HPDE6-E6E7 (cell line): ENCODE results near the gene PRAMEF12.
"Not testable (repeated sequence)": the region's sequence is repeated elsewhere in the genome, so short reads cannot be mapped to it uniquely, and the experiment has no call there.

Experiments
- DNase-seq: peaks from one replicate; pipeline ENCODE4 v3.0.0; 2011; ENCODE audit warnings: missing footprints; ENCODE audit errors: extremely low spot score

Gene PRAMEF12

DNA sequence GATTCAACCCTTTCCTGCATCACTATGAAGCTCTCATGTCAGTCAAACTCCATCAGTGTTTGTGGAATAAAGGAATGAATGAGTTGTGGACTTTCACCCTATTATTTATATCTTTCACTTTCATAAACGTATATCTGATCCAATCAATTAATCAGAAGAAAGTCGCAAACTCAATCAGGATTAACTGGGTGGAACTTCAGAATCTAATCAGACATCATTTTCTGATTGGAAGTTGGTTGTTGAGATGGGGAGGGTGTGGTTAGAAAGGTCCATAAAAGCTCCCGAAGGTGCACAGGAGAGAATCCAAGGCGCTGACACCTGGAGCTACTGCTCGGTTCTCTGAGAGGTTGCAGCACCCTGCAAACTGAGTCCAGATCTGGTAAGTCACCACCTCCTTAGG is at the start of gene PRAMEF12:
Gene PRAMEF12 (plus strand): TSS at position 301 of the 400 bp plus-strand sequence. CDS start 1,130 bp downstream, outside the sequence.
- no peak for DNase-seq

DNA sequence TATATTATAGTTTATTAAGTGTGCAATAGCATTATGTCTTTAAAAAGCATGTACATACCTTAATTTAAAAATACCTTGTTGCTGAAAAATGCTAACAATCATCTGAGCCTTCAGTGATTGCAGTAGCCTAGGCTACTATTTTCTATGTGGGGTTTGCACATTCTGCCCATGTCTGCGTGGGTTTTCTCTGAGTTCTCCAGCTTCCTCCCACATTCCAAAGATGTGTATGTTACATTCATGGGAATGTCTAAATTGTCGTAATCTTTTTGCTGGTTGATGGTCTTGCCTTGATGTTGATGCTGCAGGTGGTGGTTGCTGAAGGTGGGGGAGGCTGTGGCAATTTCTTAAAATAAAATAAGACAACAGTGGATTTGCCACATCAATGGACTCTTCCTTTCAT is 45.1 kb upstream of the PRAMEF12 start:
- no peak for DNase-seq

DNA sequence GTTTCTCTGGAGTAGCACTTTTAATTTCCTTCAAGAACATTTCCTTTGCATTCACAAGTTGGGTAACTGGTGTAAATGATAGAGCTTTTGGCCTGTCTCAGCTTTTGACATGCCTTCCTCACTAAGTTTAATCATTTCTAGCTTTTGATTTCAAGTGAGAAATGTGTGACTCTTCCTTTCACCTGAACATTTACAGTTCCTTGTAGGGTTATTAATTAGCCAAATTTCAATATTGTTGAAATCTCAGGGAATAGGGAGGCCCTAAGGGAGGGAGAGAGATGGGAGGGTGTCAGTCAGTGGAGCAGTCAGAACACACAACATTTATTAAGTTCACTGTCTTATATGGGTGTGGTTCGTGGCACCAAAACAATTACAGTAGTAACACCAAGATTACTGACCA is 43.4 kb upstream of the PRAMEF12 start:
- DNase-seq, result no peak

DNA sequence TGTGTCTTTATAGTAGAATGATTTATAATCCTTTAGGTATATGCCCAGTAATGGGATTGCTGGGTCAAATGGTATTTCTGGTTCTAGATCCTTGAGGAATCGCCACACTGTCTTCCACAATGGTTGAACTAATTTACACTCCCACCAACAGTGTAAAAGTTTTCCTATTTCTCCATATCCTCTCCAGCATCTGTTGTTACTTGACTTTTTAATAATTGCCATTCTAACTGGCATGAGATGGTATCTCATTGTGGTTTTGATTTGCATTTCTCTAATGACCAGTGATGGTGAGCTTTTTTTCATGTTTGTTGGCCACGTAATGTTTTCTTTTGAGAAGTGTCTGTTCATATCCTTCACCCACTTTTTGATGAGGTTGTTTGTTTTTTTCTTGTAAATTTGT is 42.5 kb upstream of the PRAMEF12 start:
- DNase-seq, result not testable (repeated sequence)

DNA sequence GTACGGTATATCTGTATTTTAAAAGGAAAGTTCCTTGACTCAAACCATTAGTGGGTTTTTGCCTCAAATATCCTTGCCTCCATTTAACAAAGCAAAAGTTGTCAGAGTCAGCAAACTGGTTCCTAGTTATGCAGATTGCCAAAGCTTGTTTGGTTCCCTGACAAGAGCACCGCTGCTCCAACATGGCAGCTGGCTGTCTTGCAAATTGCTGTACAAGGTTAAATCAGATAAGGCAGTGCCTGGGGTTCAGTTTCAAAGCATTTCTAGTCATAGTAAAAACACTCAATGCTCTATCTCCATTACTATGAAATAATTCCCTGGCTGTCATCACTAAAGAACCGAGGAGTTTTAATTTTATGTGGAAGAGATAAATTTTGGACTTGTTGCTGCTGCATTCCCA is 38.9 kb upstream of the PRAMEF12 start:
- no peak for DNase-seq

DNA sequence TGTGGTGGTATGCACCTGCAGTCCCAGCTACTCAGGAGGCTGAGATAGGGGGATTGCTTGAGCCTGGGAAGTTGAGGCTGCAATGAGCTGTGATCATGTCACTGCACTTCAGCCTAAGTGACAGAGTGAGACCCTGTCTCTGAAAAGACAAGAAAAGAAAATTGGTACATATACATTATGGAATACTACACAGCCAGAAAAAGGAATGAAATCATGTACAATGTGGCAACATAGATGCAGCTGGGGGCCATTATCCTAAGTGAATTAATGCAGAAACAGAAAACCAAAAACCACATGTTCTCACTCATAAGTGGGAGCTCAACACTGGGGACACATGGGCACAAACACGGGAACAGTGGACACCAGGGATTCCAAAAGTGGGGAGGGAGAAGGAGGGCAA is 34.6 kb upstream of the PRAMEF12 start:
- no peak for DNase-seq

DNA sequence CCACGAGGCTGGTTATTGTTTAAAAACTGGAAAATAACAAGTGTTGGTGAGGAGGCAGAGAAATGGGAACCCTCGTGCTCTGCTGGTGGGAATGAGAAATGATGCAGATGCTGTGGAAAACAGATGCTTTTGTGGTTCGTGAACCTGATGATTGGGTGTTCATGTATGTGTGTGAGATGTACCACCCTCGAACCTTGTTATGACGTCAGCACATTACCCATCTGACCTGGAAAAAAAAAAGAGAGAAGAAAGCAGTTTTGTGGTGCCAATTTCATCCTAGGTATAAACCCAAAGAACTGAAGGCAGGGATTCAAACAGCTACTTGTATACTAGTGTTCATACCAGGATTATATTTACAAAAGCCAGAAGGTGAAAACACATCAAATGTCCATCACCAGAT is 33.9 kb upstream of the PRAMEF12 start:
- no peak for DNase-seq

DNA sequence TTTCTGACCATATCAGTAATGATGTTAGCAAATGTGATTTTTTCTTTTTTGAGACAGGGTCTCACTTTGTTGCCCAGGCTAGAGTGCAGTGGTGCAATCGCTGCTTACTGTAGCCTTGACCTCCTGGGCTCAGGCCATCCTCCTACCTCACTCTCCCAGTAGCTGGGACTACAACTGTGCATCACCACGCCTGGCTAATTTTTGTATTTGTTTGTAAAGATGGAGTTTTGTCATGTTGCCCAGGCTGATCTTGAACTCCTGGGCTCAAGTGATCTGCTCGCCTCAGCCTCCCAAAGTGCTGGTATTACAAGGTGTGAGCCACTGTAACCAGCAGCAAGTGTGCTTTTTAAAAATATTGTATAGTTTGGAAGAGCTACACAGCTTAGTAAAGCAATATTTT is 31.6 kb upstream of the PRAMEF12 start:
- no peak for DNase-seq

DNA sequence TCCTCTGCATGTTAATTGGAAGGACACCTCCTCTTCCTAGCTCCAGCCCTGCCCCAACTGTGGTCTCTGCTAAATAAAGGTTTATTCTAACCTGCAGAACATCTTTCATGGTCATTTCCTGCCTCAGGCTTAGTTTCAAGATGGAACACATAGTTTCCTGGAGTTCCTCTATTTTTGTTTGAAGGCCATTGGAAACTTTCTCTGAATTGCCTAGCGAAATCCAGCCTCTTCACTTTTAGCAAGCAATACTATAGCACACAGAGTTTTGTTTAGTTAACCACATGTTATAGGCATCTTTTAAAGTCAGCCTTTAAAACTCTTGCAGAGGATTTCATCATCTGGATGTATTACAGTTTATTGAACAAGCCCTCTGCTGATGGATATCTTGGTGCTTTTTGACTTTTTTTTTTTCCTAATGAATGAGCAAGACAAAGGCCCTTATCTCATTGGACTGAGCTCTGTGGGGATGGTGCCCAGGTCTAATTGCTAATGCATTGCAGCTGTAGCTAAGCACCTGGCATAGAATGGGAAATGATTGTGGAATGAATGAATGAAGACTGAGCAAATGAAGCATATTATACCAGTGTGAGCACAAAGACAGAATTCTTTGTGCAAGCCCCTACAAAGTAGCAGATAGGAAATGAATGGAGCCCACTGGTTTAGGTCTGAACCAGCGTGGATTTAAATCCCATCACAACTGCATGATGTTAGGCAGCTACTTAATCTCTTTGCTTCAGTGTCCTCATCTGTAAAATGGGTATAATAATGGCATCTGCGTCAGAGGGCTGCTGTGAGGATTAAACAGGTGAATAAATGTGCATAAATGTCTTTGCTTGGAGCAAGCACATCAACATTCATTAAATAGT is 28.2 kb upstream of the PRAMEF12 start:
- no peak for DNase-seq

DNA sequence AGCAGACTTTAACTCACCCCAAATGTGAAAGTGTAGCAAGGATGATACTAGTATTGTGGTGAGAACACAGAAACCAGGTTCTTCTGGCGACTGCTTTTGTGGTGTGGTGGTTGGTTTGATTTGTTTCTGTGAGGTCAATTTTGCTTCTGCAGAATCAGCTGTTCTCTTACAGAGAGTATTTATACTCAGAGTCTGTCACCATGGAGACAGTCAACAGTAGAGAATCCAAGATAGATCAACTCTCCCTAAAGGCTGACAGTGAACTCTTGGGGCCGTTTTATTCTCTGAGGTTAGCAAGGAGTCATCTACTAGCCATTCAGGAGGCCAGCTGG is 27.6 kb upstream of the PRAMEF12 start, which contains the start of gene CFAP107:
Gene CFAP107 (plus strand): TSS at position 209 of the 332 bp plus-strand sequence. CDS start 231 bp downstream, outside the sequence.
- DNase-seq, result no peak

DNA sequence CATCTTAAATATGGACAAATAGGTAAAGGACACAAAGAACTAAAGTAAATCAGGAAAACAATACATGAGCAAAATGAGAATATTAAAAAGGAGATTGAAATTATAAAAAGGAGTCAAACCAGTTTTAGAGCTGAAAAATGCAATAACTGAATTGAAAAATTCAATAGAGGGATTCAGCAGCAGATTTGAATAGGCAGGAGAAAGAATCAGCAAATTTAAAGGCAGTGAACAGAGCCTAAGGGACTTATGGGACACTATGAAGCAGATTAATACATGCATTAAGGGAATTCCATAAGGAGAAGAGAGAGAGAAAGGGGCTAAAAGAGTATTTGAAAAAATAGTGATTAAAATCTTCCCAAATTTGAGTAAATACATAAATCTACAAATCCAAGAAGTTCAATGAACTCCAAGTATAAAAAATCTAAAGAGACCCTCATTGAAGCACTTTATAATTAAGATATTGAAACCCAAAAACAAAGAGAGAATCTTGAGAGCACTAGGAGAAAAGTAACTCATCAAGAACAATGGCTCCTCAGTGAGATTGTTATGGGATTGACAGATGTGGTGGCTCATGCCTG is 24.7 kb upstream of the PRAMEF12 start:
- no peak for DNase-seq

DNA sequence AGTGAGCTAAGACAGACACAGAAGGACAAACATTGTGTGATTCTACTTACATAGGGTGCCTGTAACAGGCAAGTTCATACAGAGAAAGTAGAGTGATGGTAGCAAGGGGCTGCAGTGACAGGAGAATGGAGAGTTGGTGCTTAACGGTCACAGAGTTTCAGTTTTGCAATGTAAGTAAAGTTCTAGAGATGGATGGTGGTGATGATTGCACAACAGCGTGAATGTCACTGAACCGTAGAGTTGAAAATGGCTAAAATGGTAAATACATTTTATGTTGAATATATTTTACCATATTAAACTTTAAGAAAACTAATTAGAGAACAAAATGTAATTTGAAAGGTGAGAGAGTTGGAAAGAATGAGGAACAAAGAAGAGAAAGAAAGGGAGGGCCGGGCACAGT is 18.8 kb upstream of the PRAMEF12 start:
- no peak for DNase-seq

DNA sequence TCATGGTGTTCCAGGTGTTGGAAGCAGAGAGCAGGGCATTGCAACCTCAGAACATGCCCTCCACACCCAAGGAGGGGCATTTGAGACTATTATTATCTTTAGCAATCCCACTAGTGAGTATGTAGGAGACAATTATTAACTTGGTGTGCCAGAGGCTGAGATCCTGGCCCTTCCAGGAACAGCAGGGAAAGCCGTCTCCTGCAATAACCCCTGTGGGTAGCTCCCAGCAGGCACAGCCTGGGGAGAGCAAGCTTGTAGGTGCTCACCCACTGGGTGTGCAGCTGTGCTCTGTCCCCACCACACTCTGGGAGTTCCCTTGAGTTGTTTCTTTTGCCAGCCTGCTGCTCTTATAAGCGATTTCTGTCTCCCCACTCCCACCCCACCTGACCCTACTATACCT is 17.3 kb upstream of the PRAMEF12 start:
- no peak for DNase-seq

DNA sequence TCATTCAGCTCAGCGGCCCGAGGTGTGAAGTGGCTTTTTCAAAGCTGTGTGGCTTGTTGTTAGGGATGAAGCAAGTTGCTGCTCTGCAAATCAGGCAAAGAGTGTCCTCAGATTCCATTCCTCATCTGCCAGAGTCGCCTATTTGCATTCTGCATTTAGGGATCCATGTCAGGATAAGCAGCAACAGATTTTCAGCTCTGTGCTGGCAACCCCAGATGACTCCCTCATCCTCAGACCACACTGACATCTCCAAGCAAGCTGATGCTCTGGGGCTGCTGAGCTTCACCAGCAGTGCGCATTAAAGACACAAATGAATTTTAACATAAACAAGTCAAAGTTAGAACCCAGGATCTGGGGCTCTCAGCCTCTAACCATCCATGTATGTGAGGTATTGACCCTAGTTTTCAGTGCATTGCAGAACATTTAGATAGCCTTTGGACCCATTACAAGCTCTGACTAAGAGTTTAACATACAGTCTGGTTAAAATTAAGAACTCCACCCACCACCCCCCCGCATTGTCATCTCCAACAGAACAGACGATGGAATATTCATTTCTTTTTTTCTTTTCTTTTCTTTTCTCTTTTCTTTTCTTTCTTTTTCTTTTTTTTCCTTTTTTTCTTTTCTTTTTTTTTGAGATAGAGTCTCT is 16.6 kb upstream of the PRAMEF12 start:
- DNase-seq, result no peak

DNA sequence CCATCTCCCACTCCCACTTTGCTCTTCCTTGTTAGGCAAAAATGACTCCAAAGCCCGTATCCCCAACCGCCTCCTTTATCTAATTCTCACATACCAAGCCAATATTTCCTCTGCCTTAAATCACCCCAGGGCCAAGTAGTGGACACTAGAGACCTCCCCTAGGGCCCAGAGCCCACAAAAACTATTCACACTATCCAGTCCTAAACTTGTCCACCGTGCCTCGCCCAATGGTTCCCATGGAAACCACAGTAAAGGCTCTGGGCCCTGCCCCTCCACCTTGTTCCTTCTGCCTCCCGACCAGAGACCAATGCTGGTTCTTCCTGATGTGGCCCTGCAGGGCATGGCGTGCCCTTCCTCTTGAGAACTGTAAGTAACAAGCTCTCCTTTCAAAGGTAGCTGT is 15.7 kb upstream of the PRAMEF12 start:
- DNase-seq, result no peak

DNA sequence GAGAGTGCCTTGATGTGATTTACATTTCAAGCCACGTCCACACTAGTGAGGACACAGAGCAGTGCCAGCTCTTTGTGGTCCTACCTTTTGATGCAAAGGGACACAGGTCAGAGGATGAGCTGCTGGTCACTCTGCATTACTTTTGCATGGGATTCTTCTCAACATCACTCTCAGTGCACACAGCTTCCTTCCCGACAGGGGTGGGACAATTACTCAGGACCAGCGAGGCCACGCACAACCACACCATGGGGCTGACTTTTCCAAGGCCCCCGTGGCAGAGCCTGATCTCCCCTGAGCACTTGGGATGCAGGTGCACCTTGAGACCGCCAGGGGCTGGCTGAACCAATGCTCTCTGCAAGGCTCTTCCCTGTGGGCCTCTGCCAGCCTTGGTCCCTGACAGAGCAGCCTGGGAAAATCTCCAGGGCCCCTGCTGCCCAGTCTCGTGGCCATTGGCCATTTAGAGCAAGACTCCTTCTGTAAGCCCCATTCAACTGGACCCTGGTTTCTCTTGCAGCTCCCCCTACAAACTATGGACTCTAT is 13.2 kb upstream of the PRAMEF12 start:
- DNase-seq, result no peak

DNA sequence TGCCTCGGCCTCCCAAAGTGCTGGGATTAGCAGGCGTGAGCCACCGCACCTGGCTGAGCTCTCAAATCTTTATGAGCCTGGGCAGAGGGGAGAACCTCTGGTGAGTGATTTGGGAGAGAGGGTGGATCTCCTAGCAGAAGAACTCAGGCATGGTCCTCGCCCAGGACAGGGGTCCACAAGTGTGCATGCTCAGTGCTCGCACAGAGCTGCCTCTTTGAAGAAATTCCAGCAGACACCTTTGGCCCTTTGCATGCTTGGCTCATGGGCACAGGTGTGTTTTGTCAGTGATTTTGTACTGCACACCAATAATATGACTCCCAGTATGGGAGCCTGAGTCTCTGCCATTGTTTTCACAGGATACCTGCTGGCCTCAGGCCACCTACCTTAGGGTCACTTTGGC is 11.8 kb upstream of the PRAMEF12 start:
- no peak for DNase-seq

DNA sequence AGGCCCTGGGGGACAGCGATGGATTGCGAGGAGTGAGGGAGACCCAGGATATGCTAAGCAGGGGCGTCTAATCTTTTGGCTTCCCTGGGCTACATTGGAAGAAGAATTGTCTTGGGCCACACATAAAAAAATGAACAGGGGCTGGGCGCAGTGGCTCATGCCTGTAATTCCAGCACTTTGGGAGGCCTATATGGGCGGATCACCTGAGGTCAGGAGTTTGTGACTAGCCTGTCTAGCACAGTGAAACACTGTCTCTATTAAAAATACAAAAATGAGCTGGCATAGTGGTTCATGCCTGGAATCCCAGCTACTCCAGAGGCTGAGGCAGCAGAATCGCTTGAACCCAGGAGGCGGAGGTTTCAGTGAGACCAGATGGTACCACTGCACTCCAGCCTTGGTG is 10.8 kb upstream of the PRAMEF12 start:
- DNase-seq, result no peak

DNA sequence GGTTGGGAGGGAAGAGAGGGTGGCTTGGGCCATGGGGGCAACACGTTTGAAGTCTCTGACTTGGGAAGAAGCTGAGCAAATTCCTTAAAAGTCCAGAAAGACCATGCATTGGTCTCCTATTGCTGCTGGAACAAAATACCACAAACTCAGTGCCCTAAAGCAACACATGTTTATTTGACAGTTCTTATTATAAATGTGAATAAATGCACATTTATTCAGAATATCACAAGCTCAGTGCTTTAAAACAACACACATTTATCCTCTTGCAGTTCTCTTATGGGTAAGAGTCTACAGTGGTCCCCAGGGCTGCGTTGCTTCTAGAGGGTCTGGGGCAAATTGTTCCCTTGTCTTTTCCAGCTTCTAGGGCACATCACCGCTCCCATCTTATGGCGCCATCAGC is 10.1 kb upstream of the PRAMEF12 start:
- no peak for DNase-seq

DNA sequence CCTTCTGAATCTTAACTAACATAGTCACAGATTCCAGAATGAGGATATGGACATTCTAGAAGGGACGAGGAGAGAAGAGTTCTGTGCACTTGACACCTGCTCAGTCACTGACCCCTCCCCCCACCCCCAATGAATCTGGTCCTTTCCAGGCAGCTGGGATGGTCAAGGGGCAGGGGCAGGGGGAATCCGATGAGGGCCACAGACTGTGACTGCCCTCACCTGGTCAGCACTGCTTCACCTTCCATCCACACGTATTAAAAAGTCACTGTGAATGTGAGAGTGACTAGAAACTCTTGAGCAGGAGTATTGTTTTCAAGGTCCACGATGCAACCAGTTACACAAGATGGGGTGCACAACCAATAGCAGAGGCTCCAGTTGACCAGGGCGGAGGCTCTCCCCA is 9.5 kb upstream of the PRAMEF12 start:
- no peak for DNase-seq

DNA sequence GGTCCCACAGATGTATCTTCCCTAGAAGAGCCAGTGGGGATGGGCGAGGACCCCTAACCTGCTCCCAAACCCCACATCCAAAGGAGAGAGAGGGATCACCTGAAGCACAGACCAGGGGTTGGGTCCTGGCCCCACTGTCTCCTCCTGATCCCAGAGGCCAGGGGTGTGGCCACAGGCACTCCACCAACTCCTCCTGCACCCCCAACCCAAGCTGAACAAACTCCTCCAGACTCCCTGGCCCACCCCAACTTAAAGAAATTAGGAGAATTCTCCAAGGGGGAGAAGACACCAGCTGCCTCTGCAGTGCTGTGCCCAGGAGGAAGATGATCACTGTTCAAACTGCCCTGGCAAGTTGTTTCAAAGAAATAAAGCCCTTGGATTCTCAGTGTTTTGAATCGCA is 4.5 kb upstream of the PRAMEF12 start:
- no peak for DNase-seq

DNA sequence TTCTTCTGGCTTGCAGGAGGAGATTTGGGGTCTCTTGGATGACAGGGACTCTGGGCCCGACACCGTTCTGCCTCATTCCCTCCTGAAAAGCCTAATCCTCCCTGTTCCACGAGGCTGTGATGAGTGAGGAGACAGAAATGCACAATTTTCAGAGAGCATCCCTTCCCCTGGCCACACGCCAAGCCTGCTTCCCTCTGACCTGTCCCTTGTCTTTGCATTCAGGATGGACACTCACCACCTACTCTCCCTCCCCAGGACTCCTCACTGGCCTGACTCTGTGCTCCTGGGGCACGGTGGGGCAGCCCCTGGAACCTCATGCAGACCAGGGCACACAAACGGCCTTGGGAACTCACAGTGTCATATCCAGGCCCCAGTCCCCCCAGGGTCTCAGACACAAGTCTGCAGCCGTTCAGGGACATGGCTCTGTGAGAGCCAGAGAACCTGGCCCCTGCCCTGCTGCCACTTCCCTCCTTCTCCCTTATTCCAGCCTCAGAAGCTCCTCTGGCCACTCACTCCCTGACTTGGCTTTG is 3.5 kb upstream of the PRAMEF12 start:
- DNase-seq, result no peak
